ENCODE results near the gene PODXL2. TPM values are rescaled to one million over a fixed set of nuclear protein-coding genes. Genes with fewer than 3 reads are reported as not detected.

The PODXL2 gene
- total RNA-seq, 1 experiment from 2014 or later: 33.6 TPM

GRCh38 chr3:127710155-127710941, 81.4 kb downstream of the PODXL2 start:
- CTCF ChIA-PET: interaction anchor here (0.8 to 1.9 kb wide), 5 partner anchors 14 to 135 kb away, joined by 3 to 10 read pairs (median 5); no protein-coding TSS in a partner anchor
- ATAC-seq (no peak), DNase-seq (ENCODE audit: low spot score) (no peak)
- H3K4me1 Mint-ChIP-seq: peaks cover 35% of the 10 kb centered on the region
- POLR2A ChIA-PET: no interaction called here
- no peak overlapping the region for H3K27ac Mint-ChIP-seq
- H3K4me3 Mint-ChIP-seq: no peak overlapping the region
- no peaks in the 10 kb centered on the region for H3K9me3 Mint-ChIP-seq
- TF ChIP-seq SOX15 (CRISPR knock-in tag; IDR thresholded peaks at IDR 0.05) (no peak), KAT7 (CRISPR knock-in tag; IDR thresholded peaks at IDR 0.05; ENCODE audit: borderline replicate concordance) (no peak), ZNF423 (CRISPR knock-in tag; IDR thresholded peaks at IDR 0.05) (no peak), E2F5 (CRISPR knock-in tag; IDR thresholded peaks at IDR 0.05) (no peak), MLX (CRISPR knock-in tag; IDR thresholded peaks at IDR 0.05) (no peak), ZSCAN18 (CRISPR knock-in tag; IDR thresholded peaks at IDR 0.05) (no peak), TP53 (CRISPR knock-in tag; IDR thresholded peaks at IDR 0.05) (no peak), HMGA2 (CRISPR knock-in tag; IDR thresholded peaks at IDR 0.05) (no peak)
- TF ChIP-seq, protein P1, sequence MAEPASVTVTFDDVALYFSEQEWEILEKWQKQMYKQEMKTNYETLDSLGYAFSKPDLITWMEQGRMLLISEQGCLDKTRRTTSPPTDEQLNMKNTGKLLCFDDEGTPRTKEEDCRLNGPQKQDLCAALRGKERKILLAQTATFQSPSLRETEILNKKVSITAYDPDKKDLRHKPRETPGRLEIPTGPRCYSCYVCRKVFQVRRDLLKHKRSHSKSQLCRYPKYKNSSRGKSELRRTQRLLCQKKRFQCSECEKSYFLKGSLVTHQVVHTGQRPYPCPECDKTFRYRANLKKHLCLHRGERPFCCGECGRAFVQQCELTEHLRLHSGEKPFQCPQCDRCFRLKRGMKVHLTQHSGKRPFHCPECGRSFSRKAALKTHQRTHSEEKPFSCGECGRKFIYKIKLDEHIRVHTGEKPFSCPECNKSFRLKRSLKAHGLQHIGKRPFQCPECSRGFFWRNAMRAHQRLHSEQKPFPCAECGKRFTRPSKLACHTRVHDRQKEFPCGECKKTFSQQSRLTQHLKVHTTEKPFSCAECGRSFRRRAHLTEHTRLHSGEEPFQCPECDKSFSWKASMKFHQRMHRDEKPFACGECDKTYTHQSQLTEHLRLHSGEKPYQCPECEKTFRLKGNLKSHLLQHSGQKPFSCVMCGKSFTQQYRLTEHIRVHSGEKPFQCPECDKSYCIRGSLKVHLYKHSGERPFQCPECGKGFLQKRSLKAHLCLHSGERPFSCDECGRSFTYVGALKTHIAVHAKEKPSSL (CRISPR knock-in tag; conservative IDR thresholded peaks at IDR 0.05): no peak
- TF ChIP-seq, protein P2, sequence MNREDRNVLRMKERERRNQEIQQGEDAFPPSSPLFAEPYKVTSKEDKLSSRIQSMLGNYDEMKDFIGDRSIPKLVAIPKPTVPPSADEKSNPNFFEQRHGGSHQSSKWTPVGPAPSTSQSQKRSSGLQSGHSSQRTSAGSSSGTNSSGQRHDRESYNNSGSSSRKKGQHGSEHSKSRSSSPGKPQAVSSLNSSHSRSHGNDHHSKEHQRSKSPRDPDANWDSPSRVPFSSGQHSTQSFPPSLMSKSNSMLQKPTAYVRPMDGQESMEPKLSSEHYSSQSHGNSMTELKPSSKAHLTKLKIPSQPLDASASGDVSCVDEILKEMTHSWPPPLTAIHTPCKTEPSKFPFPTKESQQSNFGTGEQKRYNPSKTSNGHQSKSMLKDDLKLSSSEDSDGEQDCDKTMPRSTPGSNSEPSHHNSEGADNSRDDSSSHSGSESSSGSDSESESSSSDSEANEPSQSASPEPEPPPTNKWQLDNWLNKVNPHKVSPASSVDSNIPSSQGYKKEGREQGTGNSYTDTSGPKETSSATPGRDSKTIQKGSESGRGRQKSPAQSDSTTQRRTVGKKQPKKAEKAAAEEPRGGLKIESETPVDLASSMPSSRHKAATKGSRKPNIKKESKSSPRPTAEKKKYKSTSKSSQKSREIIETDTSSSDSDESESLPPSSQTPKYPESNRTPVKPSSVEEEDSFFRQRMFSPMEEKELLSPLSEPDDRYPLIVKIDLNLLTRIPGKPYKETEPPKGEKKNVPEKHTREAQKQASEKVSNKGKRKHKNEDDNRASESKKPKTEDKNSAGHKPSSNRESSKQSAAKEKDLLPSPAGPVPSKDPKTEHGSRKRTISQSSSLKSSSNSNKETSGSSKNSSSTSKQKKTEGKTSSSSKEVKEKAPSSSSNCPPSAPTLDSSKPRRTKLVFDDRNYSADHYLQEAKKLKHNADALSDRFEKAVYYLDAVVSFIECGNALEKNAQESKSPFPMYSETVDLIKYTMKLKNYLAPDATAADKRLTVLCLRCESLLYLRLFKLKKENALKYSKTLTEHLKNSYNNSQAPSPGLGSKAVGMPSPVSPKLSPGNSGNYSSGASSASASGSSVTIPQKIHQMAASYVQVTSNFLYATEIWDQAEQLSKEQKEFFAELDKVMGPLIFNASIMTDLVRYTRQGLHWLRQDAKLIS (CRISPR knock-in tag; IDR thresholded peaks at IDR 0.05; ENCODE audit: borderline replicate concordance): no peak
- TF ChIP-seq, protein P3, sequence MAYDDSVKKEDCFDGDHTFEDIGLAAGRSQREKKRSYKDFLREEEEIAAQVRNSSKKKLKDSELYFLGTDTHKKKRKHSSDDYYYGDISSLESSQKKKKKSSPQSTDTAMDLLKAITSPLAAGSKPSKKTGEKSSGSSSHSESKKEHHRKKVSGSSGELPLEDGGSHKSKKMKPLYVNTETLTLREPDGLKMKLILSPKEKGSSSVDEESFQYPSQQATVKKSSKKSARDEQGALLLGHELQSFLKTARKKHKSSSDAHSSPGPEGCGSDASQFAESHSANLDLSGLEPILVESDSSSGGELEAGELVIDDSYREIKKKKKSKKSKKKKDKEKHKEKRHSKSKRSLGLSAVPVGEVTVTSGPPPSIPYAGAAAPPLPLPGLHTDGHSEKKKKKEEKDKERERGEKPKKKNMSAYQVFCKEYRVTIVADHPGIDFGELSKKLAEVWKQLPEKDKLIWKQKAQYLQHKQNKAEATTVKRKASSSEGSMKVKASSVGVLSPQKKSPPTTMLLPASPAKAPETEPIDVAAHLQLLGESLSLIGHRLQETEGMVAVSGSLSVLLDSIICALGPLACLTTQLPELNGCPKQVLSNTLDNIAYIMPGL (CRISPR knock-in tag; IDR thresholded peaks at IDR 0.05): no peak
- H3K36me3 Mint-ChIP-seq: no peaks in the 10 kb centered on the region
- no peaks in the 10 kb centered on the region; the same call in 1 of the 2 replicates for H3K27me3 Mint-ChIP-seq (ENCODE audit: low read depth)
